Fibroblast of the aortic adventitia (primary cell): ENCODE results near the gene WASHC1. TPM values are rescaled to one million over a fixed set of nuclear protein-coding genes. Genes with fewer than 3 reads are reported as not detected.
A peak's percentile ranks its signal among the peaks of the same experiment; 100 is the strongest.
"Not testable (repeated sequence)": the region's sequence is repeated elsewhere in the genome, so short reads cannot be mapped to it uniquely, and the experiment has no call there.

Experiments
- DNase-seq: peaks from one replicate; pipeline ENCODE4 v3.0.0-alpha.2; 2010; ENCODE audit warnings: low read depth
- H3K4me3 ChIP-seq: 2 replicates; pipeline ENCODE4 v1.5.1; 2011; ENCODE audit warnings: low read depth, mild to moderate bottlenecking, control low read depth, low read length, moderate library complexity
- total RNA-seq: library from RNA; depleted of rRNA; stranded (reverse); fragments of >200 nt; gene quantifications from 2 replicates; pipeline ENCODE4 v1.2.3, GENCODE V29; 2012; ENCODE audit warnings: low replicate concordance

WASHC1 gene
- 2.2 and 5.2 TPM in 2 replicates for total RNA-seq

GRCh38 chr9:29356-29755 is at the start of gene WASHC1:
Gene WASHC1, minus strand, starts transcription at chr9:29456. Its CDS starts 4,457 bp downstream, at chr9:24999.
- peak within 1 kb of the TSS; percentile 65 for H3K4me3 ChIP-seq
- not testable (repeated sequence) for DNase-seq

GRCh38 chr9:78333-78732 is 49.1 kb upstream of the WASHC1 start:
- not testable (repeated sequence) for DNase-seq, H3K4me3 ChIP-seq

GRCh38 chr9:76389-76788 is 47.1 kb upstream of the WASHC1 start:
- H3K4me3 ChIP-seq, result not testable (repeated sequence)

GRCh38 chr9:73900-74525 is 44.8 kb upstream of the WASHC1 start:
- DNase-seq, result not testable (repeated sequence)
- peak overlapping the region; percentile 56 for H3K4me3 ChIP-seq

More at GRCh38 chr9:76389-76788, 47.1 kb upstream of the WASHC1 start:
- DNase-seq, result not testable (repeated sequence)

GRCh38 chr9:73076-73899 is 44.0 kb upstream of the WASHC1 start:
- peak overlapping the region; percentile 56 for H3K4me3 ChIP-seq
- peak; percentile 25 for DNase-seq

GRCh38 chr9:63031-63629 is 33.9 kb upstream of the WASHC1 start:
- not testable (repeated sequence) for DNase-seq, H3K4me3 ChIP-seq

GRCh38 chr9:52678-53077 is 23.4 kb upstream of the WASHC1 start:
- not testable (repeated sequence) for H3K4me3 ChIP-seq
- DNase-seq, result peak; percentile 25

- DNase-seq, result not testable (repeated sequence)
Observed at GRCh38 chr9:48190-48842, 19.1 kb upstream of the WASHC1 start.

GRCh38 chr9:46639-47271 is 17.5 kb upstream of the WASHC1 start:
- DNase-seq, H3K4me3 ChIP-seq: not testable (repeated sequence)

More at GRCh38 chr9:48190-48842, 19.1 kb upstream of the WASHC1 start:
- not testable (repeated sequence) for H3K4me3 ChIP-seq

GRCh38 chr9:46164-46563 is 16.9 kb upstream of the WASHC1 start:
- H3K4me3 ChIP-seq, DNase-seq: not testable (repeated sequence)

- H3K4me3 ChIP-seq, DNase-seq: not testable (repeated sequence)
Observed at GRCh38 chr9:45180-45878, 16.1 kb upstream of the WASHC1 start.

- H3K4me3 ChIP-seq, DNase-seq: not testable (repeated sequence)
Observed at GRCh38 chr9:44416-44815, 15.2 kb upstream of the WASHC1 start.

GRCh38 chr9:43636-44035 is 14.4 kb upstream of the WASHC1 start:
- not testable (repeated sequence) for DNase-seq, H3K4me3 ChIP-seq

- not testable (repeated sequence) for H3K4me3 ChIP-seq, DNase-seq
Observed at GRCh38 chr9:43116-43515, 13.9 kb upstream of the WASHC1 start.

GRCh38 chr9:41819-42218 is 12.6 kb upstream of the WASHC1 start:
- DNase-seq, H3K4me3 ChIP-seq: not testable (repeated sequence)

GRCh38 chr9:41261-41676 is 12.0 kb upstream of the WASHC1 start:
- DNase-seq, H3K4me3 ChIP-seq: not testable (repeated sequence)

- not testable (repeated sequence) for H3K4me3 ChIP-seq, DNase-seq
Observed at GRCh38 chr9:32308-32707, 3.1 kb upstream of the WASHC1 start.

- peak overlapping the region; percentile 65 for H3K4me3 ChIP-seq
- DNase-seq, result not testable (repeated sequence)
Observed at GRCh38 chr9:28775-29174, 481 bp downstream of the WASHC1 start.
